GM21529 (cell line): ENCODE data around the gene HSPA2.

Source experiments
- ATAC-seq: cut with Tn5 transposase; IDR thresholded peaks from one replicate; pipeline ENCODE4 v1.9.1; 2021; ENCODE audit not compliant: unreplicated experiment

The HSPA2 gene

GRCh38 chr14:64540208-64541202, at the start of gene HSPA2:
TSS of gene HSPA2 (plus strand) at chr14:64540741. CDS start at chr14:64540850, 109 bp downstream.
- ATAC-seq: peak; percentile 90

GRCh38 chr14:64491637-64492036, 48.9 kb upstream of the HSPA2 start:
- ATAC-seq: no peak

GRCh38 chr14:64493455-64493854, 47.1 kb upstream of the HSPA2 start:
- ATAC-seq: no peak

- no peak for ATAC-seq
Measured at GRCh38 chr14:64495252-64495651, 45.3 kb upstream of the HSPA2 start.

- ATAC-seq: no peak
Measured at GRCh38 chr14:64496764-64497163, 43.8 kb upstream of the HSPA2 start.

GRCh38 chr14:64500088-64500487, 40.5 kb upstream of the HSPA2 start:
- no peak for ATAC-seq

- no peak for ATAC-seq
Measured at GRCh38 chr14:64501411-64502171, 39.0 kb upstream of the HSPA2 start.

- ATAC-seq: no peak
Measured at GRCh38 chr14:64502456-64502855, 38.1 kb upstream of the HSPA2 start.

- ATAC-seq: no peak
Measured at GRCh38 chr14:64502887-64503433, 37.6 kb upstream of the HSPA2 start.

GRCh38 chr14:64503434-64504309, 36.9 kb upstream of the HSPA2 start, which contains the start of gene ZBTB25:
TSS of gene ZBTB25 (minus strand) at chr14:64503838. CDS start at chr14:64490533, 13,305 bp downstream.
- ATAC-seq: peak; percentile 59

GRCh38 chr14:64504310-64504896, 36.1 kb upstream of the HSPA2 start, which contains the start of gene ZBTB1:
TSS of gene ZBTB1 (plus strand) at chr14:64504770. CDS start at chr14:64521505, 16,735 bp downstream.
- peak; percentile 17 for ATAC-seq

- peak; percentile 27 for ATAC-seq
Measured at GRCh38 chr14:64504897-64505794, 35.4 kb upstream of the HSPA2 start.

GRCh38 chr14:64506721-64507120, 33.8 kb upstream of the HSPA2 start:
- ATAC-seq: no peak

GRCh38 chr14:64507376-64508156, 33.0 kb upstream of the HSPA2 start:
- ATAC-seq: no peak

- ATAC-seq: peak; percentile 14
Measured at GRCh38 chr14:64508215-64508776, 32.2 kb upstream of the HSPA2 start.

- ATAC-seq: no peak
Measured at GRCh38 chr14:64509036-64509435, 31.5 kb upstream of the HSPA2 start.

GRCh38 chr14:64510825-64511671, 29.5 kb upstream of the HSPA2 start:
- no peak for ATAC-seq
